Endothelial cell of umbilical vein (primary cell): Measurements from ENCODE around the gene TEKTIP1. TPM values are rescaled to one million over a fixed set of nuclear protein-coding genes. Genes with fewer than 3 reads are reported as not detected.
"Not testable (repeated sequence)": the region's sequence is repeated elsewhere in the genome, so short reads cannot be mapped to it uniquely, and the experiment has no call there.

Source experiments
- BruUV-seq: library from RNA; stranded (reverse); fragments of 400-500 nt; replicated peaks from 2 replicates; lab custom pipeline; 2021; lab: Mats Ljungman, UMichigan
- CTCF ChIA-PET: fragments of 300-600, 350-600 bp; sonication (Branson Sonifier 250); formaldehyde crosslinking; loops from one replicate; lab custom pipeline; 2021; ENCODE audit warnings: antibody characterized with exemption, inconsistent platforms; lab: Charles Lee
- POLR2A ChIA-PET: fragments of 300-600, 350-600 bp; sonication (Branson Sonifier 250); formaldehyde crosslinking; loops from one replicate; lab custom pipeline; 2021; ENCODE audit warnings: antibody characterized with exemption, inconsistent platforms; lab: Charles Lee
- DNase-seq: peaks from one replicate; pipeline ENCODE4 v3.0.0-alpha.2; 2011; ENCODE audit warnings: low read depth, low spot score
- FAIRE-seq: peaks from 2 replicates; lab custom pipeline; 2011; peaks lifted over from hg19 to GRCh38; lab: Jason Lieb, UNC
- H2AFZ ChIP-seq: 2 replicates; pipeline ENCODE4 v1.6.0; 2012; ENCODE audit warnings: low read depth, low read length, control low read depth, inconsistent platforms
- H3K27ac ChIP-seq: 2 replicates; pipeline ENCODE4 v1.5.1; 2011; ENCODE audit warnings: low read depth, mild to moderate bottlenecking, control low read depth, low read length, moderate library complexity; ENCODE audit not compliant: insufficient read depth
- H3K27me3 ChIP-seq, 2 experiments: 2 replicates each; pipeline versions ENCODE4 v1.6.0 to v1.6.1; 2011; ENCODE audit warnings: low read length in 2 of 2, mixed read lengths in 1 of 2; ENCODE audit not compliant: control insufficient read depth in 2 of 2, insufficient read depth in 2 of 2
- H3K36me3 ChIP-seq, 2 experiments: 2 replicates in 1 of 2; 3 replicates in 1 of 2; pipeline ENCODE4 v1.5.1; 2011; ENCODE audit warnings: low read length in 2 of 2, mild to moderate bottlenecking in 1 of 2, moderate library complexity in 1 of 2; ENCODE audit not compliant: control insufficient read depth in 2 of 2, insufficient read depth in 2 of 2; ENCODE audit errors: extremely low read depth in 1 of 2
- H3K4me1 ChIP-seq: 3 replicates; pipeline ENCODE4 v1.5.1; 2011; ENCODE audit warnings: mild to moderate bottlenecking, low read length; ENCODE audit not compliant: control insufficient read depth, insufficient read depth; ENCODE audit errors: extremely low read depth
- H3K4me2 ChIP-seq: 2 replicates; pipeline ENCODE4 v1.6.1; 2011; ENCODE audit warnings: low read length, control low read depth, mixed read lengths; ENCODE audit not compliant: insufficient read depth
- H3K4me3 ChIP-seq, 3 experiments: fragments of 200-600 bp in 1 of 3; sonication (generic), shearing (Covaris generic) in 1 of 3; replicated peaks in 1 of 3; 2 replicates each; pipeline ENCODE4 v1.5.1; 2011 to 2016; ENCODE audit warnings: control low read depth in 3 of 3, low read length in 3 of 3, mild to moderate bottlenecking in 2 of 3, inconsistent platforms in 1 of 3, low read depth in 1 of 3, moderate library complexity in 1 of 3; ENCODE audit not compliant: insufficient read depth in 1 of 3
- H3K79me2 ChIP-seq: 2 replicates; pipeline ENCODE4 v1.6.0; 2012; ENCODE audit warnings: low read length, inconsistent platforms; ENCODE audit not compliant: control insufficient read depth, insufficient read depth
- H3K9ac ChIP-seq: replicated peaks from 2 replicates; pipeline ENCODE3; 2011; ENCODE audit warnings: low read length, control low read depth; ENCODE audit not compliant: insufficient read depth; ENCODE audit errors: extremely low read depth
- H3K9me1 ChIP-seq: replicated peaks from 3 replicates; pipeline ENCODE4 v1.6.0; 2011; ENCODE audit warnings: mild to moderate bottlenecking, low read length; ENCODE audit not compliant: control insufficient read depth, insufficient read depth; ENCODE audit errors: extremely low read depth
- H3K9me3 ChIP-seq: replicated peaks from 2 replicates; pipeline ENCODE4 v1.5.1; 2012; ENCODE audit warnings: low read length, inconsistent platforms; ENCODE audit not compliant: control insufficient read depth, insufficient read depth
- H4K20me1 ChIP-seq: replicated peaks from 2 replicates; pipeline ENCODE3; 2011; ENCODE audit warnings: mild to moderate bottlenecking, low read length; ENCODE audit not compliant: control insufficient read depth, insufficient read depth; ENCODE audit errors: extremely low read depth
- EZH2 ChIP-seq: IDR thresholded peaks from 2 replicates; pipeline ENCODE4 v1.6.1; 2012; ENCODE audit warnings: borderline replicate concordance, low read depth, mild to moderate bottlenecking, moderate library complexity, low read length, inconsistent platforms; ENCODE audit not compliant: severe bottlenecking
- FOS ChIP-seq: IDR thresholded peaks from 2 replicates; pipeline ENCODE4 v1.6.1; 2011; ENCODE audit warnings: mild to moderate bottlenecking, low read length, moderate library complexity, borderline replicate concordance; ENCODE audit not compliant: insufficient read depth
- GATA2 ChIP-seq: IDR thresholded peaks from 2 replicates; pipeline ENCODE4 v1.7.0; 2011; ENCODE audit warnings: low read depth, mild to moderate bottlenecking, moderate library complexity, mixed read lengths, low read length; ENCODE audit not compliant: insufficient read length, insufficient read depth
- JUN ChIP-seq: IDR thresholded peaks from 2 replicates; pipeline ENCODE4 v1.6.1; 2011; ENCODE audit warnings: borderline replicate concordance, low read depth; ENCODE audit not compliant: insufficient read length, insufficient read depth
- MAX ChIP-seq: IDR thresholded peaks from 2 replicates; pipeline ENCODE4 v1.6.1; 2011; ENCODE audit not compliant: insufficient read depth, insufficient read length
- MYC ChIP-seq: IDR thresholded peaks from one replicate; pipeline ENCODE4 v1.6.1; 2011; ENCODE audit warnings: mild to moderate bottlenecking, low read depth, low read length
- POLR2A ChIP-seq: IDR thresholded peaks from 2 replicates; pipeline ENCODE4 v1.6.1; 2012; ENCODE audit warnings: low read depth, mild to moderate bottlenecking, control low read depth, low read length
- POLR2AphosphoS5 ChIP-seq: IDR thresholded peaks from 2 replicates; pipeline ENCODE4 v1.6.1; 2012; ENCODE audit warnings: low read depth, mild to moderate bottlenecking, control low read depth, low read length, moderate library complexity; ENCODE audit not compliant: insufficient read depth
- dilution Hi-C: fragments of 300-500 bp; cut with MboI; formaldehyde crosslinking; loops from one replicate; pipeline ENCODE4 v1.15.0; 2019; ENCODE audit warnings: low sequenced_read_pairs; ENCODE audit not compliant: extremely low pct_ligation_motif_present
- intact Hi-C: fragments of 100-400 bp; cut with micrococcal nuclease; formaldehyde crosslinking; loops from one replicate; pipeline ENCODE4 v1.10.0; 2022
- polyA plus RNA-seq, 4 experiments: library from polyadenylated mRNA; depleted of rRNA in 3 of 4; stranded (reverse) in 3 of 4; unstranded in 1 of 4; fragments of >200 nt; gene quantifications; 2 replicates each; pipeline versions ENCODE4 v1.2.1 to v1.2.3, GENCODE V29; 2011 to 2012; ENCODE audit warnings: missing spikeins in 1 of 4
- total RNA-seq: library from RNA; stranded (reverse); gene quantifications from 2 replicates; pipeline ENCODE4 v1.2.3, GENCODE V29; 2021
- TF ChIP-seq, protein P1 (sequence below), 2 donors: IDR thresholded peaks; 1 replicate in 1 of 2; 2 replicates in 1 of 2; pipeline ENCODE4 v1.5.1; 2011; ENCODE audit warnings: low read length in 2 of 2, mild to moderate bottlenecking in 2 of 2, moderate library complexity in 2 of 2, control low read depth in 1 of 2, inconsistent platforms in 1 of 2, low read depth in 1 of 2; ENCODE audit not compliant: insufficient read depth in 1 of 2; ENCODE audit errors: extremely low read depth in 1 of 2

The TEKTIP1 gene
- total and polyA plus RNA-seq, 2 donors (not counting 3 experiments of a cell fraction or from before 2014, with no cell fraction given): 0.73 TPM; not detected in 1

GRCh38 chr19:3565139-3565538 is 26.2 kb downstream of the TEKTIP1 start:
- Histone ChIP-seq H3K36me3 (no peaks in the 10 kb centered on the region), H3K27me3 (no peaks in the 10 kb centered on the region), H3K79me2 (no peaks in the 10 kb centered on the region), H3K4me3 (no peak overlapping the region), H4K20me1 (no peaks in the 10 kb centered on the region), H3K9ac (no peak overlapping the region), H3K9me1 (no peaks in the 10 kb centered on the region), H3K4me2 (no peak overlapping the region), H3K27ac (no peak overlapping the region), H3K9me3 (no peaks in the 10 kb centered on the region), H3K4me1 (no peaks in the 10 kb centered on the region), H2AFZ (no peak overlapping the region)
- POLR2A ChIA-PET: no interaction called here
- intact Hi-C loops (no loop called here), dilution Hi-C loops (no loop called here)
- DNase-seq (no peak), FAIRE-seq (no peak)
- TF ChIP-seq JUN (no peak), MAX (no peak), FOS (no peak), GATA2 (no peak), POLR2A (no peak), POLR2AphosphoS5 (no peak), EZH2 (no peak), MYC (no peak)
- TF ChIP-seq, protein P1, sequence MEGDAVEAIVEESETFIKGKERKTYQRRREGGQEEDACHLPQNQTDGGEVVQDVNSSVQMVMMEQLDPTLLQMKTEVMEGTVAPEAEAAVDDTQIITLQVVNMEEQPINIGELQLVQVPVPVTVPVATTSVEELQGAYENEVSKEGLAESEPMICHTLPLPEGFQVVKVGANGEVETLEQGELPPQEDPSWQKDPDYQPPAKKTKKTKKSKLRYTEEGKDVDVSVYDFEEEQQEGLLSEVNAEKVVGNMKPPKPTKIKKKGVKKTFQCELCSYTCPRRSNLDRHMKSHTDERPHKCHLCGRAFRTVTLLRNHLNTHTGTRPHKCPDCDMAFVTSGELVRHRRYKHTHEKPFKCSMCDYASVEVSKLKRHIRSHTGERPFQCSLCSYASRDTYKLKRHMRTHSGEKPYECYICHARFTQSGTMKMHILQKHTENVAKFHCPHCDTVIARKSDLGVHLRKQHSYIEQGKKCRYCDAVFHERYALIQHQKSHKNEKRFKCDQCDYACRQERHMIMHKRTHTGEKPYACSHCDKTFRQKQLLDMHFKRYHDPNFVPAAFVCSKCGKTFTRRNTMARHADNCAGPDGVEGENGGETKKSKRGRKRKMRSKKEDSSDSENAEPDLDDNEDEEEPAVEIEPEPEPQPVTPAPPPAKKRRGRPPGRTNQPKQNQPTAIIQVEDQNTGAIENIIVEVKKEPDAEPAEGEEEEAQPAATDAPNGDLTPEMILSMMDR (IDR thresholded peaks at IDR 0.05; ENCODE audit: extremely low read depth in 1 of 2, insufficient read depth in 1 of 2, low read depth in 1 of 2, low read length in 2 of 2): no peak
- no TSS peak for BruUV-seq
- CTCF ChIA-PET: interaction anchor here (1.6 kb wide), 1 partner anchor 9 kb away, joined by 3 read pairs; no protein-coding TSS in a partner anchor

DNA sequence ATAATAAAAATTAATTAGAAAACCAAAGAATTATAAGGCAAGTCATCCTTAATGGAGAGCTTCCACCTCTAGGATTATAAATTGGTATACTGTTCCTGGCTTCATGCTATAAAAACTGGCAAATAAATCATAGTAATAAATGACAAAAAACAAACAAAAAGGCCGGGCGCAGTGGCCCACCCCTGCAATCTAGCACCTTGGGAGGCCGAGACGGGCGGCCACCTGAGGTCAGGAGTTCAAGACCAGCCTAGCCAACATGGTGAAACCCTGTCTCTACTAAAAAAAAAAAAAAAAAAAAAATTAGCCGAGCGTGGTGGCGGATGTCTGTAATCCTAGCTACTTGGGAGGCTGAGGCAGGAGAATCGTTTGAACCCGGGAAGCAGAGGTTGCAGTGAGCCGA is 31.1 kb downstream of the TEKTIP1 start:
- H3K79me2 ChIP-seq, H3K9me1 ChIP-seq, H3K9me3 ChIP-seq, BruUV-seq, H2AFZ ChIP-seq, H3K4me1 ChIP-seq, H3K4me2 ChIP-seq, H4K20me1 ChIP-seq, H3K9ac ChIP-seq, FAIRE-seq, H3K4me3 ChIP-seq, DNase-seq, H3K36me3 ChIP-seq, H3K27ac ChIP-seq, POLR2A ChIA-PET, dilution Hi-C loops, H3K27me3 ChIP-seq: not testable (repeated sequence)
- CTCF ChIA-PET: interaction anchor here (0.7 to 0.9 kb wide), 2 partner anchors 10 to 13 kb away, joined by 4 to 5 read pairs; no protein-coding TSS in a partner anchor
- intact Hi-C loops: loop anchor here (5.0 kb wide), 2 partner anchors 37 to 102 kb away; partner anchors contain the start of gene TBXA2R
